Esophagus muscularis mucosa (tissue), 3 donors: ENCODE data around the gene ATXN7L3.

ENCODE experiments used
- POLR2A ChIP-seq: fragments of 450-650 bp; IDR thresholded peaks from one replicate; pipeline ENCODE4 v1.6.1; 2017; ENCODE audit warnings: antibody characterized with exemption, moderate library complexity, mild to moderate bottlenecking, low read depth
- POLR2AphosphoS5 ChIP-seq, 2 donors: sonication (generic); formaldehyde crosslinking; IDR thresholded peaks; one replicate each; pipeline ENCODE4 v1.6.1; 2017; ENCODE audit warnings: antibody characterized with exemption in 2 of 2
- TF ChIP-seq, protein P1 (sequence below), 3 experiments: fragments of 200-600 bp in 2 of 3; fragments of 450-650 bp in 1 of 3; sonication (generic) in 2 of 3; IDR thresholded peaks; one replicate each; pipeline ENCODE4 v1.5.1; 2017 to 2019; ENCODE audit warnings: antibody characterized with exemption in 3 of 3, mild to moderate bottlenecking in 2 of 3, moderate library complexity in 1 of 3

DNA sequence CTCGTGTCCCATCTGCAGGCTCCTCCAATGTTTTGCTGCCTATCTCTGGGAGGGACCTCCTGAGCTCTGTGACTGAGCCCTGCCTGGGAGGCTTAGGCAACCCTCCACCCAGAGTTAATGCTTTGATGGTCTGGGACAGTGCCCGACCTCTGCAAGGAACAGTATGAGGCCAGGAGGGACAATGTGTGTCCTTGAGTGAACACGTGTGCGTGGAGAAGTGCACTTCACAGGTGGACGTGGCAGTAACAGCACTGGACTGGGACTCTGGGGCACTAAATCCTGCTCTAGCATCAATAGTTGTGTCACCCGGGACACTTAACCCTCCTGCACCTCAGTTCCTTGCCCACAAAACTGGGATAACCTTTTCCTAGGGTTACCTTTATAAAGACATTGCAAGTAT is 15.2 kb upstream of the ATXN7L3 start:
- no peak for TF ChIP-seq POLR2AphosphoS5 (IDR thresholded peaks at IDR 0.05)
- TF ChIP-seq, protein P1, sequence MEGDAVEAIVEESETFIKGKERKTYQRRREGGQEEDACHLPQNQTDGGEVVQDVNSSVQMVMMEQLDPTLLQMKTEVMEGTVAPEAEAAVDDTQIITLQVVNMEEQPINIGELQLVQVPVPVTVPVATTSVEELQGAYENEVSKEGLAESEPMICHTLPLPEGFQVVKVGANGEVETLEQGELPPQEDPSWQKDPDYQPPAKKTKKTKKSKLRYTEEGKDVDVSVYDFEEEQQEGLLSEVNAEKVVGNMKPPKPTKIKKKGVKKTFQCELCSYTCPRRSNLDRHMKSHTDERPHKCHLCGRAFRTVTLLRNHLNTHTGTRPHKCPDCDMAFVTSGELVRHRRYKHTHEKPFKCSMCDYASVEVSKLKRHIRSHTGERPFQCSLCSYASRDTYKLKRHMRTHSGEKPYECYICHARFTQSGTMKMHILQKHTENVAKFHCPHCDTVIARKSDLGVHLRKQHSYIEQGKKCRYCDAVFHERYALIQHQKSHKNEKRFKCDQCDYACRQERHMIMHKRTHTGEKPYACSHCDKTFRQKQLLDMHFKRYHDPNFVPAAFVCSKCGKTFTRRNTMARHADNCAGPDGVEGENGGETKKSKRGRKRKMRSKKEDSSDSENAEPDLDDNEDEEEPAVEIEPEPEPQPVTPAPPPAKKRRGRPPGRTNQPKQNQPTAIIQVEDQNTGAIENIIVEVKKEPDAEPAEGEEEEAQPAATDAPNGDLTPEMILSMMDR (IDR thresholded peaks at IDR 0.05): no peak
- TF ChIP-seq POLR2A: no peak
